ENCODE data around the gene SLC9A8. TPM values are rescaled to one million over a fixed set of nuclear protein-coding genes. Genes with fewer than 3 reads are reported as not detected.

SLC9A8 gene
- total RNA-seq, 1 experiment from 2014 or later, result 7.5 TPM

GRCh38 chr20:49906615-49907154 is 94.1 kb downstream of the SLC9A8 start:
- Histone ChIP-seq H4K91ac (ENCODE audit: insufficient read length, low read depth, low read length) (no peak overlapping the region), H4K8ac (replicated peaks; ENCODE audit: insufficient read length, low read depth, low read length) (no peak overlapping the region), H3K23me2 (ENCODE audit: insufficient read length, low read depth, low read length, poor library complexity, severe bottlenecking) (no peaks in the 10 kb centered on the region), H2BK15ac (ENCODE audit: low read depth, low read length) (no peak overlapping the region), H2AK5ac (ENCODE audit: insufficient read length, low read length) (no peak overlapping the region), H2BK20ac (ENCODE audit: low read depth, low read length, poor library complexity, severe bottlenecking) (no peak overlapping the region), H3K14ac (ENCODE audit: insufficient read depth, low read length) (no peak overlapping the region), H2BK120ac (ENCODE audit: low read depth, low read length, poor library complexity, severe bottlenecking) (no peak overlapping the region), H2AFZ (ENCODE audit: low read length) (no peak overlapping the region), H3T11ph (ENCODE audit: low read length) (no peak overlapping the region), H3K4me1 (ENCODE audit: insufficient read depth, low read length) (no peaks in the 10 kb centered on the region), H3K23ac (ENCODE audit: insufficient read length, low read depth, low read length) (no peak overlapping the region), H3K27ac (ENCODE audit: insufficient read length, low read depth, low read length) (no peak overlapping the region), H4K20me1 (ENCODE audit: control insufficient read depth, insufficient read depth, insufficient read length) (no peaks in the 10 kb centered on the region), H3K79me2 (ENCODE audit: insufficient read depth, low read length) (0 out of 2 replicates have a peak, but pooled peaks cover 4% of the 10 kb centered on the region), H2BK12ac (ENCODE audit: insufficient read length, low read depth, low read length) (no peak overlapping the region), H3K79me1 (ENCODE audit: insufficient read depth, low read depth, low read length, poor library complexity, severe bottlenecking) (no peaks in the 10 kb centered on the region), H3K9me3 (ENCODE audit: control insufficient read depth, low read depth, low read length) (no peaks in the 10 kb centered on the region), H3K4me2 (ENCODE audit: insufficient read depth, insufficient read length, low read length) (no peak overlapping the region), H3K27me3 (ENCODE audit: insufficient read depth, low read length) (no peaks in the 10 kb centered on the region), H3K18ac (ENCODE audit: insufficient read length, low read depth, low read length) (no peak overlapping the region), H3K9ac (ENCODE audit: extremely low read depth, insufficient read length, low read length) (no peak overlapping the region), H3K4ac (ENCODE audit: low read depth, low read length) (no peak overlapping the region), H2BK5ac (ENCODE audit: insufficient read length, low read length) (no peak overlapping the region), H3K56ac (ENCODE audit: insufficient read length, low read depth, low read length) (no peak overlapping the region), H4K5ac (ENCODE audit: insufficient read length, low read depth, low read length) (no peak overlapping the region)
- no peak overlapping the region for H3K4me3 Mint-ChIP-seq
- WGBS (ENCODE audit: extremely low coverage, insufficient read length, low lambda C conversion rate), result no CpG with 5 or more reads among the region's 15 CpGs
- H3K36me3 Mint-ChIP-seq (ENCODE audit: insufficient read depth in 1 of 3, low read depth in 3 of 3), result peaks cover 12 to 40% (median 29%) of the 10 kb centered on the region in 3 experiments
- no peak for DNase-seq
- H3K27me3 Mint-ChIP-seq (ENCODE audit: low read depth), result no peaks in the 10 kb centered on the region
- no peaks in the 10 kb centered on the region for H3K9me3 Mint-ChIP-seq
- TF ChIP-seq CTCF (conservative IDR thresholded peaks at IDR 0.05), result no peak
- H3K27ac Mint-ChIP-seq, result no peak overlapping the region
- H3K4me1 Mint-ChIP-seq, result no peaks in the 10 kb centered on the region

Data from H9 (cell line).